WTC11 (cell line): ENCODE results near the gene DNM3.

Experiments used
- CBFB ChIP-seq: sonication (generic); formaldehyde crosslinking; IDR thresholded peaks from 2 replicates; pipeline ENCODE4 v1.8.1; 2022; ENCODE audit warnings: mild to moderate bottlenecking, low read depth, missing genetic modification reagents
- CREB1 ChIP-seq: sonication (generic); formaldehyde crosslinking; IDR thresholded peaks from 2 replicates; pipeline ENCODE4 v1.8.0; 2023; ENCODE audit warnings: mild to moderate bottlenecking, missing genetic modification reagents
- CTCF ChIP-seq: fragments of 200-600 bp; IDR thresholded peaks from 2 replicates; pipeline ENCODE4 v1.8.0; 2022; ENCODE audit warnings: antibody characterized with exemption
- E2F1 ChIP-seq: sonication (generic); formaldehyde crosslinking; IDR thresholded peaks from 2 replicates; pipeline ENCODE4 v1.8.0; 2022; ENCODE audit warnings: mild to moderate bottlenecking, missing genetic modification reagents
- ERG ChIP-seq: fragments of 250-450 bp; sonication (Bioruptor Pico); IDR thresholded peaks from 2 replicates; pipeline ENCODE4 v1.8.0; 2021; ENCODE audit warnings: mild to moderate bottlenecking
- ETV6 ChIP-seq: sonication (generic); formaldehyde crosslinking; IDR thresholded peaks from 2 replicates; pipeline ENCODE4 v1.8.1; 2022; ENCODE audit warnings: mild to moderate bottlenecking, missing genetic modification reagents
- FOXP4 ChIP-seq: sonication (generic); formaldehyde crosslinking; IDR thresholded peaks from 2 replicates; pipeline ENCODE4 v1.8.0; 2022; ENCODE audit warnings: mild to moderate bottlenecking, missing genetic modification reagents
- MAX ChIP-seq: sonication (generic); formaldehyde crosslinking; IDR thresholded peaks from 2 replicates; pipeline ENCODE4 v1.8.0; 2022; ENCODE audit warnings: mild to moderate bottlenecking, missing genetic modification reagents
- NFYB ChIP-seq: sonication (generic); formaldehyde crosslinking; conservative IDR thresholded peaks from 2 replicates; pipeline ENCODE4 v1.8.0; 2022; ENCODE audit warnings: low read depth, missing genetic modification reagents
- NR1H2 ChIP-seq: sonication (generic); formaldehyde crosslinking; IDR thresholded peaks from 2 replicates; pipeline ENCODE4 v1.9.0; 2021; ENCODE audit warnings: mild to moderate bottlenecking, moderate library complexity, missing genetic modification reagents
- NR3C1 ChIP-seq: sonication (generic); formaldehyde crosslinking; conservative IDR thresholded peaks from 2 replicates; pipeline ENCODE4 v1.8.1; 2023; ENCODE audit warnings: low read depth, mild to moderate bottlenecking, missing genetic modification reagents
- RELA ChIP-seq: sonication (generic); formaldehyde crosslinking; IDR thresholded peaks from 2 replicates; pipeline ENCODE4 v1.8.1; 2022; ENCODE audit warnings: missing genetic modification reagents, mild to moderate bottlenecking, borderline replicate concordance
- TEAD4 ChIP-seq: sonication (generic); formaldehyde crosslinking; IDR thresholded peaks from 2 replicates; pipeline ENCODE4 v1.8.0; 2022; ENCODE audit warnings: mild to moderate bottlenecking, missing genetic modification reagents

GRCh38 chr1:171965777-171966176 lies 124.5 kb downstream of the DNM3 start:
- no peak for TF ChIP-seq CTCF
- no peak for TF ChIP-seq E2F1 (CRISPR knock-in tag)
- no peak for TF ChIP-seq NFYB (CRISPR knock-in tag)
- no peak for TF ChIP-seq RELA
- no peak for TF ChIP-seq TEAD4 (CRISPR knock-in tag)
- TF ChIP-seq ETV6 (CRISPR knock-in tag) = no peak
- TF ChIP-seq CREB1 (CRISPR knock-in tag) = no peak
- no peak for TF ChIP-seq NR3C1 (CRISPR knock-in tag)
- no peak for TF ChIP-seq MAX (CRISPR knock-in tag)
- no peak for TF ChIP-seq FOXP4 (CRISPR knock-in tag)
- TF ChIP-seq ERG (CRISPR knock-in tag) = no peak
- TF ChIP-seq NR1H2 (CRISPR knock-in tag) = no peak
- TF ChIP-seq CBFB (CRISPR knock-in tag) = no peak
